M059J (cell line): Measurements from ENCODE around the gene THSD4. TPM values are rescaled to one million over a fixed set of nuclear protein-coding genes. Genes with fewer than 3 reads are reported as not detected.

ENCODE experiments used
- DNase-seq: peaks from one replicate; pipeline ENCODE4 v3.0.0-alpha.2; 2012; ENCODE audit warnings: low read depth
- total RNA-seq: library from RNA; depleted of rRNA; stranded (reverse); fragments of >200 nt; shearing (Covaris generic); gene quantifications from 2 replicates; pipeline ENCODE4 v1.2.3, GENCODE V29; 2014

The THSD4 gene
- total RNA-seq, 1 experiment from 2014 or later = 9.9 TPM

DNA sequence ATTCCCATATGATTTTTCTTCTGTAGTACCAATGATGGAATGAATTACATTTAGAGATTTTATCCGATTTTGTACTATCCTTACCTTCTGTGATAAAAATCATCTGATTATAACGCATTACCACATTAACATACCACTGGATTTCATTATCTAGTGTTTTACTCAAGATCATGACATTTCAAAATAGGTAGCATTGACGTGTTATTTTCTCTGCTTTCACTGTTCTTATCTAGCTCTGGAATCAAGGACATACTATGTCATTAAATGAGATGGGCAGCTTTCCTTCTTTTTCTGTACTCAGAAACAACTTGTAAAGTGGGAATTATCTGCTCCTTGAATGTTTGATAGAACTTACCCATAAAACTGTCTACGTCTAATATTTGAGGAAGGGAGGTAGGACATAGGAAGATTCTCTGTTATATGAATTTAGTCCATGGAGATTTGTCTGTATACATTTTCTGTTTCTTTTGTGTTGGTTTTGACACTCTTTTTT lies 511.4 kb downstream of the THSD4 start:
- DNase-seq = no peak

DNA sequence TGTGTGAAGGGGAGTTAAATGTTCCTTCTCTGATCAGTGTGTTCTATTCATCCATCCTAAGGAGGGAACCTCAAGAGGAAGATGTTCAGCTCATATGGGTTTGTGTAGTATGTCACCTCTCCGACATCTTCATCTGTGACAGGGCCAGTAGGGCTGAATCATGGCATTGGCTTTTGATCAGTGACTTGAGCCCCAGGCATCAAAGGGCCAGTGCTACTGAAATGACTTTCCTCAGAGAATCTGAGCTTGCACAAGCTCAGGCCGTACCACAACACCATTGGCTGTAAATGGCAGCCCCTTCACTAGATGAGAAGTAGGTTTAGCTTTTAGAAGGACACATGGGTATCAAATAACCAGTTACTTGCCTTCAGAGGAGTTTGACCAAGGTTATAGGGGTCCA lies 511.9 kb downstream of the THSD4 start:
- DNase-seq = no peak

DNA sequence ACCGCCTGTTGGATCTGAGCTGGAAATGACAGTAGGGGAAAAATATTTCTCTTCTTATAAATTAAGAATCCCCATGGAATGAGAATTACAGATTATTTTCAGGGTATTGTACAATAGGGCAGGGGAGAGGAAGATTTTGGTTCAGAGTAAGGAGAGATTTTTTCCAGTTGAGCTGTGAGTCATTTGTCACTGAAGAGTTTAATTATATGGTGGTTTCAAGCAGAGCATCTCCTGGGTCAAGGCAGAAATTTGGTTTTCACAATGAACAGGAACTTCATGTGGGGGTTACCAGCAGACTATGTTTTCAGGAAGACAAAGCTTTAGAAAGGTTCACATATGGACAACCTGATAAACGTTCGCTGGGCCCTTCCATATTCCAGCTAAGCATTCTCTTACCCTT lies 512.3 kb downstream of the THSD4 start:
- no peak for DNase-seq

DNA sequence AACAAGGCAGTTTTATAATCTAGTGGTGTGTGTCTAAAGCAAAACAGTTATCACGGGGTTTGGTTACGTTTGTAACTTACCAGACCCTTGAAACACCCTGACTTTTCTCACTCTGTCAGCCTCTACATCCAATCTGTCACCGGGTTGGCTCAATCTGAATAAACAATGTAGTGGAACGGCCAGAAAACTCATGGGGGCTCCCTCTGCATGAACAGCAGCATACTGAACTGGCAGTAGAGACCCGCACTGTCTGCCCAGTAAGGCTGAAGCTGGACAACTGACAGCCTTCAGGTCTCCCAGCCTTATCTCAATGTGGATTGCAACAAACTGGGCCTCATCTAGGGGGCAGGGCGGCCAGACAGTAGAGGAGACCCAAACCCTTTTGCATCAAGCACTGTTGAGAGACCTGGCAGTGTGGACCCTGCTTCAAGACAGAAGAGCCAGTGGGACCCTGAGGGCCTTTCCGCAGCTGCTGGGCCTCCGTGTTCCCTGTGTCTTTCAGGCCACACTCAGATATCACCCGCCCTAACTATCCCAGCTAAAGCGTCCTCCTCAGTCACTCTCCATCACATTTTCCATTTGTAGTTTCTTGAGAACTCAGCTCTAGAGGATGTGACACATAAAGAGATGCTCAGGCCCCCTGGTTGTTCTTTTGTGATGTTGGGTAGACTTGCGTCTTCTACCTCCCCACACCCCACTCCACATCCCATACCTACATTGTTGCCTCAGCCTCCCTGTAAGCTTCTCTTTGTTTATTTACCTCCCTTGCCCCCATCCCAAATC lies 513.9 kb downstream of the THSD4 start:
- no peak for DNase-seq

DNA sequence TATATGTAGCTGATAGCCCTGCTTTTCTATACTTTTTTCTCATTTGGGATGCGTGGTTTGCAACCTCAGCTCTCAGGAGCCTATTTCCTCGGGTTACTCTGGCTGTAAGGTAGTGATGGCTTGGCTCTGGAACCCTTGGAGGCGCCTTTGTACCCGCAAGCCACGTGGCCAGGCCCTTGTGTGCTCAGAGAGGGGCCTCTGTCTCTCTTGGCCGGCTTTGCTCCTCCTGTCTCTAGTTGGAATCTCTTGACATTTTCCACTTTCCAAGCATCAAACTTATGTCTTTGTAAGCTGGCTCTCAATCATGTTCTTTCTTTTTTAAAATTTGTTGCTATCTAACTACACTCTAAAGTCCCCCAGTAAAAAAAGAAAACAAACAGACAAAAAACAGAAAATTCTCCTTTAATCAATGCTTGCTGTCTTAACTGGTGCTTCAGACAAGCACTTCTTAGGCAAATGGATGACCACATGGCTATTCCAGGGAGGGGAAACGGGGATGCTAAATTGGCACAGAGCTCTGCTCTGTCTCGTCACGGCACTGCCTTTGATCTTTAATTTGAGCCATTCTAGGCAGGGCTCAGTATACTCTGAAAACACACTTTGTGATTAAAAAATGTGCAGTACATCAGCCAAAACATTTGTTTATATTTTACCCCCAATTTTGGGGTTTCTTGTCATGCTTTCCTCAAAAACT lies 514.7 kb downstream of the THSD4 start:
- no peak for DNase-seq

DNA sequence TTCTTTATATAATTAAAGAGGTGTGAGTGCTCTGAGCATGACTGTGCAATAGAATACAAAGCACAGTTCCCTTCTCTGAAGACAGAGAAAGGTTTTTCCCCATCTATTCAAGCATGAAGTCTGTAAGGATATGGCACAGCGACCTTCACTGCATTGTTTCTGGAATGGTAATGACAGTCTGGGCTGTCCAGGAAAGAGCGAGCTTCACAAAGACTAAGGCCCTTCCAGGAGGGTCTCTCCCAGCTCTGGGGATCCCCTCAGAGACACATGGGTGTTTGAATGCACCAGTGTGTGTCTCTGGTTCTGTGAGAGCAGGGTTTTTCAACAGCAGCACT lies 515.2 kb downstream of the THSD4 start:
- no peak for DNase-seq

DNA sequence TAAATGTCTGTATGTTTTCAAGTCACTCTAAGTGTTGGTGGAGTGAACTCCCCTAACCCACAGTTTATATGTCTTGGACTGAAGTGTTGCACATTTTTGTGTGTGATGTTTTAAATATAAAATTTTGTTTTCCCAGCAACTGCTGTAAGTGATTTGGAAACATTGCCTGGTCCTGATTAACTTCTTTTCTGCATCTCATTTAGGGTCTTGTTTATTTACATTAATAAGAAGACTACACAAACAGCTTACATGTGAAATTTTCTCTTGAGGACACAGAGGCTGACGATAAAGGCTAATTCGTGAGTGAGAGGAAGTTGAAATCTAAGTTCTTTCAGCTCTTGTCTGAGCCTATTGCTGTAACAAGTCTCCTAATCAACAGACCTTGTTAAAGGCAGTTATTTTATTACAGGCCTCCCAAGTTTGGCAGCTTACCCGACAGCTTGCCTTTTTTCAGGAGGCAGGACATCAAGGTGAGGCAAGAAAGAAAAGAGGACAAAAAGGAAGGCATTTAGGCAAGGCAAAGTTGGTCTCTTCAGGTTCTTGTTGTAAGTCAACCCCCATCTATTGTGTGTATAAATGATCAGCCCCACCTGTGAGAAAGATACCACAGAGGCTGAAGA lies 517.4 kb downstream of the THSD4 start:
- DNase-seq = no peak

DNA sequence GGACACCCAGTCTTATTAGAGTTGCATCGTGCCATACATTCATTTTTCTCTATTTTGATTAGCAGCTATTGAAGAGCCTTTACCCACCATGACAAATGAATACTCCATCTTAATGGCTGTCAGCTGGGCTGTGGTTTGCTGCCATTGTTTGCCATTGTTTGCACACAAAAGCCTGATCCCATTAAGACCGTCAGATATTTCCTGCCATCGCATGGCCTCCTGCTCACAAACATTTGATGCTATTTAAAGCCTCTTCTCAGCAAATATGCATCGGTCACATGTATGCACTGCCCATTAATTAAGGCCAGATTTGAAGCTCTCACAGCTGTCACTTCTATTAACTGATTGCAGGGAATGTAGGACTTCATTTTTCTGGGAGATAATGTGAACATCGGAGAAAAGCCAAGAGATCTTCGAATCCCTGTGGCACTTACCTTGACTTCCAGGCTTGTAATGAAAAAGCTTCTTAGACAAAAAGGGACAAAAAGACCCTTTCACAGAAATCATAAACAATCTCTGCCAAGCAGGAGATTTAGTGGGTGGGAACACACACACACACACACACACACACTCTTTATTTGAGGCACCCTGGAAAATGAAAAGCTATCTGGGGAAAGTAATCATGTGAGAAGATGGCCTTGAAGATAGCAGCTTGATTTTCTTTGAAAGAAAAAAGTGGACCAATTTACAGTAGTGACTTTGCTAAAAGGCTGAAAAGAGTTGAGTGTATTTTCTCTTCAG lies 519.7 kb downstream of the THSD4 start:
- DNase-seq = no peak

DNA sequence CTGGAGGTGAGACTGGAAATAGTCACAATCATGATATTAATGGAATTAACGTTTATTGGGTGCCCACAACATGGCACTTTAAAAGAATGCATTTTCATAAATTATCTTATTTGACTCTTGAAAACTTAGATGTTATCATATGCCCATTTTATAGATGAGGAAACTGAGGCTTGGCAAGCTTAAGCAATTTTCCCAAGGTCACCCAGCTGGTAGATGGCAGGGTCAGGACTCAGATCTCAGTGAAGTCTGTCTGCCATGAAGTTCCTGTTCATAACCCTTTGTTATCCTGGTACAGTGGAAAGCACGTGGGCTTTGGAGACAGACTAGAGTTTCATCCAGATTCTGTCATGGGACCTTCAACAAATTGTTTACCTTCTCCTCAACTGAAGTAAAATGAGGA lies 520.5 kb downstream of the THSD4 start:
- DNase-seq = no peak

DNA sequence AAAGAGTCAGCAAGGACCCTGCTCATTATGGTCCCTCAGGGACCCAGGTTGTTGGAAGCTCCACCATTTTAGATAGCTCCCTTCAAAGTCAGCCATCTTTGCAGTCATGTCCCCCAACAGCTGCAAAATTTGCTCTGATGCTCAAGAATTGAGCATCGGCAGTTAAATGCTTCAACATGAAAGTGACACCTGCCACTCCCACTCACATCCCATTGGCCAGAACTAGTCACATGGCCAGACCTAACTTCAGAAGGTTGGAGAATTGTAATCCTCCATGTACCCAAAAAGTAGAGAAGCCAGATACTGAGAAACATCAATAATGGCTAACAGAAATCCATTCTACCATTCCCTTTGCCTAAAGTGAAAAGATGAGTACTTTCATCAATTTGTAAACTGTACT lies 523.6 kb downstream of the THSD4 start:
- no peak for DNase-seq

DNA sequence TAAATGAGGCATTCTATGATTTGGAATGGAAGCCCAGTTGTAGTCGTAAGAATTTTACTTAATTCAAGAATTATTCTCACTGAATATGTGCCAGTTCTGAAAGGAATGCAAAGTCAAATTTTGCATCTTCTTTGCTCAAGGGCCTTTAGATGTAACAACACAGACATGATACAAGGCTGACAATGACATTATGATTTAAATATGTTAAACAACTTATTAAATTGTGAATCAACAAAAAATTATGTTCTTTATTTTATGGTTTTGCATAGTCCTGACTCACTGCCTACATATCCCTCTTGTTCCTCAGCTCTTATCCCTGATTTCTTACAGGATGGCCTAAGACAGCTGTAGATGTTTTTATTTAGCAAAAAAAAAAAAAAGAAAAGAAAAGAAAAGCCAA lies 524.2 kb downstream of the THSD4 start:
- no peak for DNase-seq

DNA sequence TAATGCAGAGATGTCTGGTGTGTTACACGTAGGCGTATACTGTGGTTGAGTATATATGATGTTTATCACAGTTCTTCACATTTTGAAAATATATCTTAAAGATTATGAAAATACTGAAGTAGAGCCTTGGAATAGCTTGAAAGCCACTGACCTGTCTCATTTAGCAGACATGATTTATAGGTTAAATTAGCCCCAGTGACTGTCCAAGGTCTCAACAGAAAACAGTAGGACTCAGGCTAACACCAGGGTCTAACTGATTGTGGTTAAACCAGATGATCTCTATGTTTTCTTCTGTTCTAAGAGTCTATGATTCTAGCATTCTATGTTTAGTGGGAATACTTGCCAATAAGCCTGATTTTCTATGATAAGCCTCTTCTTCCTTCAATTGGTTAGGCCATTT lies 528.6 kb downstream of the THSD4 start:
- no peak for DNase-seq

DNA sequence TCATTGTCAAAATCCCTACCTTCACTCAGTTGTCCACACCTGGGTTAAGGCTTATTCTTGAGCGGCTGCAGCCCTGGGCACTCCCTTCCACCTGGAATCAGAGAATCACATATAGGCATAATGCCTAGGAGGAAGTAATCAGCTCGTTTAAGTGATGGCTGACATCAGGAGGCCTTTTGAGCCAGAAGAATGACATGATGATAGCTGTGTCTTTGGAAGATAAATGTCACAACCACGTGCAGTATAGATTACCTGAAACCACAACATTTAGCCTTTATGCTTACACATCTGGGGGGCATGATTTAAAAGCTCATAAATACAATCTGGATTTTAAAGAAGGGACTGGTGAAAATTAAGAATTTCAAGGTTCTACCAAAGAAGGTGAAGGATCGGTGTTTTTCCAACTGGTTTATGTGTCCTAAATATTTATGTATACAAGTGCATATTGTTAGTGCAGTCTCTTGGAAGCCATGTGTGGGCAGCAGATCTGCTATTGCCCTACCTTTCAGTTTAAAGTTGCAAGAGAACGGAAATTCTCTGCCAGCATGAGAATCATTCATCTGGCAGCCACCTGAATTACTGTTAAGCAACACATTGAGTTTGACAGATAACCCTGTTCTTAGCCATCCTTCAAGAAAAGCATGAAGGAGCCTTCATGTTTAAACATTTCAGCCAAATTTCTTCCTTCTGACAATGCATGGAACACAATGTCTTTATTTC lies 531.7 kb downstream of the THSD4 start:
- DNase-seq = no peak

DNA sequence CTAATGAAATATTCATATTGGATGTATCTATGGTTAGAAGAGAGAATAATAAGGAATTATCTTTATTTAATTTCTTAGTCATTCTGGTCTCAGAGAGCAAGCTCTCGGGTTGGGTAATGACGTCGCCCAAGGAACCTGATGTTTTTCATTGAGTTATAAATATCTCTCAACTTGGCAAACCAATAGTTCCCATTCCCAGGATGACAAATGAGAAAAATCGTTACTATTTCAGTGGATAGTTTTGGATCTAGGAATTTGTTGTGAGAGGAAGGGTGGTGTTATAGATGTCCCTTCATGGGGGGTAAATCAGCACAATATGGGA lies 532.2 kb downstream of the THSD4 start:
- no peak for DNase-seq

DNA sequence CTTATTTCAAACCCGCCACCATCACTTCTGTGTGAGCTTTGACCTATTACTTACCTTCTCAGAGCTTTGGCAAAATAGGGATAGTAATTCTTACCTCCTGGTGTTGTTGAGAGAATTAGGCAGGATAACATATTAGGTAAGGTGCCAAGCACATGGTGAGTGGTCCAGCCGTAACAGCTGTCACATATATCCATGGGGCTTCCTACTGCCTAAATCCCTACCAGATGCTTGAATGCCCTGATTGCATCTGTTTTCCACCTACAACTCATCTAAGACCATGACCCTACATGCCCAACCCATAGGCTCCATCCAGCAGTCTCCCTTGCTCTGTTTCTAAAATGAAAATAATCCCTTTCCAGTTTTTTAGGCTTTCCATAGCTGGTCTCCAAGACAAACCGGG lies 532.8 kb downstream of the THSD4 start:
- no peak for DNase-seq

DNA sequence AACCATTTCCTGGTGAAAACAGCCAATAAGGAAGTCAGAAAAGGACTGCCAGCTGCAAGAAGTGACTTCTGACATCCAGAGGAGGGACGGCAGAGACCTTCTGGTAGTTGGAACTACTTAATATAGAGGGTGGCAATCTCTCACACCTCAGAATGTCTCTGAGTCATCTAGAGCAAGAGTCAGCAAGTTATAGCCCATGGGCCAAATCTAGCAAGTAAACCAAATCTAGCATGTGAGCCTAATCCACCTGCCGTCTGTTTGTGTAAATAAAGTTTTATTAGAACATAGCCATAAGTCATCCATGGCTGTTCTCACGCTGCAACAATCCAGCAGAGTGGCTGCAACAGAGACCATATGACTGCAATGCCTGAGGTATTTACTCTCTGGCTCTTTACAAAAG lies 534.6 kb downstream of the THSD4 start:
- DNase-seq = peak; percentile 25

DNA sequence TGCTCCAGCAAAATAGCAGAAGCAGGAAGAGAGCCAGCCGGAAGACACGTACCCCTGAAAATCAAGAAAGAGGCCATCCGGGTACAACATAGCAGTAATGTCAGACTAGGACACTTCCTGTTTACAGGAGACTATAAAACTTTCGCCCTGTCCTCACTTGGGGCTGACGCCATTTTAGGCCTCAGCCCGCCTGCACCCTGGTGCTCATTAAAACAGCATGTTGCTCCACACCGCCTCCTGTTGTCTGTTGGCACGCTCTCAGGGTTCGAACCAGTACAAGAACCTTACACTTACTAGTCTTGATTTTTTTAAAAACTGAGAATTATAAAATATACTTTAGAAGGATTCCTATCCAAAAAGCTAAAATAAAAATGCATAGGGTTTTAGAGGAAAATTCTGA lies 535.3 kb downstream of the THSD4 start:
- no peak for DNase-seq

DNA sequence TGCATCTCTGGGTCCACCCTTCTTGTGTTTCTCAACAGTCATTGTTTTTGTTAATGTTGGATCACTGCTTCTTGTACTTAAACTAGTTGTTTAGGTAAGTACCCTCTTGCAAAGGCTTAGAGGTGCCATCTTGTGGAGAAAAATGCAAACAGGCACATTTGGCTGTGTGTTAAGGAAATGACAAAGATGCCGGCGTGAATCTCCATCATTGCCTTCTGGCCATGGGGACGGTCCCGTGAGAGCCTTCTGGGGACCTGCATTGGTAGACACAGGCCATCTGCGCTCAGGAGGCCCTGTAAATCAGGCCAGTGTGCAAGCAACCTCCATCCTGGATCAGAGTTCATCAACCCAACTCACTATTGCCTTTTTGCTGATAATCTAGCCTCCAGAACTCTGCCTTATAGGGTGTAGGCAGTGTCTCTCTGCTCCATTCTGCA lies 536.5 kb downstream of the THSD4 start:
- DNase-seq = peak; percentile 68

DNA sequence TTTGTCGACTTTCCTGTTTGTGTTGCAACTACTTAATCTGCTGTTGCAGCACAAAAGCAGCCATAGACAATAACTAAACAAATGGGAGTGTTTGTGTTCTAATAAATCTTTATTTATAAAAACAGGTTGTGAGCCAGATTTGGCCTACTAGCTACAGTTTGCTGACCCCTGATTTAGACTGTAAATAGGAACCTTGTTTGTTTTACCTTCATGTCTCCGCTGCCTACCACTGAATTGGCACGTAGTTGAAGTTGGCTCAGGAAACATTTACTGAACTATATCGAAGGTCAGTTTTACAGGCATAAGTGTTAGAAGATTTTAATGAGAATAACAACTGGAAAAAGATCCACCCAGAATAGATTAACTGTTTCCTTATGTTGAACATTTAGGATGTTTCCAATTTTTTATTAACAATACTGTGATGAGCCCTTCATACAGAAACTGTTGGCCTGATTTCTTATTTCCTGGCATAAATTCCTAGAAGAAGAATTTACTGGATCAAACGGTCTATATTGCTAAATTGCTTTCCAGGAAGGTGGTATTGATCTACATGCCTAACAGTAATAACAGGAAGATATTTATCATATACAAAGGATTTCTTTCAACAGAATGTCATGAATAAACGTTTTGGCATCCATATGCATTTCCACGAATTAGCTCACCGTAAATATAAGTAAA lies 538.9 kb downstream of the THSD4 start:
- no peak for DNase-seq

DNA sequence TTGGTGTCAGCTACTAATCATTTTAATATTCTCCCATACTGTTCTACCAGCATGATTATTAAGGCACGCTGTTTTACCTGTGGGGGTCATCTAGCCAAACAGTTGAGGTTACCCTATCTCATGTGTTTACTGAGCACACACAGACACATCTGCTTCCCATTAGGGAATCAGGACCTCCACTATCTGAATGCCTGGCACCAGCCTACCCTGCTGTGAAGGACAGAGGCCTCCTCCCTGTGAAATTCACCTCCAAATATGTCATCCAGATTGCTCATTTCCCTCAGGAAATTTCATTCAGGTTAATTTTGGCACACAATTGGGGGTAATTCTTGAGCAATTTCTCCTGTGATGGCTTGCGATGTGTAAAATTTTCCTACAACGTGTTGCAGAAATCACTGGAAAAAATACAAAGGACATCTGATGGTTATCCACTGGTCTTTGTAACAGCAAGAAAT lies 539.5 kb downstream of the THSD4 start:
- DNase-seq = no peak

DNA sequence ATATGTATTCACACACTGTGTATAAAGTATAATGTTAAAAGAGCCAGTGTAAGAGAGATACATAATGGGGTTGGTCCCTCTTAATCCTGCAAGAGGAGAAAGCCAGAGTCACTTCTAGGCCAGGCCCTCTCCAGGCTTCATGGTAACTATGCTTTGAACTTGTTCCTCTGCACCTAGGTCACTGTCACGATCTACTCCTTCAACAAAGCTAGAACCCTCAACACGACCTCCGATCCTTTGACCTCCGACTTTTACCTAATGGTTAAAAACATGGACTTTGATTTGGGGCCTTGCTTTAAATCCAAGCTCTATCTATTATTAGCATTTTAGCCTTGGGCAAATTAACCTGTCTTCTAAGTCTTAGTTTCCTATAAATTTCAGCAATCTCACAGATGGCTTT lies 541.2 kb downstream of the THSD4 start:
- DNase-seq = no peak
